Endothelial cell of umbilical vein (primary cell): ENCODE results near the gene RPRD1A. TPM values are rescaled to one million over a fixed set of nuclear protein-coding genes. Genes with fewer than 3 reads are reported as not detected.

ENCODE experiments used
- BruUV-seq: library from RNA; stranded (reverse); fragments of 400-500 nt; replicated peaks from 2 replicates; lab custom pipeline; 2021; lab: Mats Ljungman, UMichigan
- CTCF ChIA-PET: fragments of 300-600, 350-600 bp; sonication (Branson Sonifier 250); formaldehyde crosslinking; loops from one replicate; lab custom pipeline; 2021; ENCODE audit warnings: antibody characterized with exemption, inconsistent platforms; lab: Charles Lee
- POLR2A ChIA-PET: fragments of 300-600, 350-600 bp; sonication (Branson Sonifier 250); formaldehyde crosslinking; loops from one replicate; lab custom pipeline; 2021; ENCODE audit warnings: antibody characterized with exemption, inconsistent platforms; lab: Charles Lee
- DNase-seq: peaks from one replicate; pipeline ENCODE4 v3.0.0-alpha.2; 2011; ENCODE audit warnings: low read depth, low spot score
- FAIRE-seq: peaks from 2 replicates; lab custom pipeline; 2011; peaks lifted over from hg19 to GRCh38; lab: Jason Lieb, UNC
- H2AFZ ChIP-seq: 2 replicates; pipeline ENCODE4 v1.6.0; 2012; ENCODE audit warnings: low read depth, low read length, control low read depth, inconsistent platforms
- H3K27ac ChIP-seq: 2 replicates; pipeline ENCODE4 v1.5.1; 2011; ENCODE audit warnings: low read depth, mild to moderate bottlenecking, control low read depth, low read length, moderate library complexity; ENCODE audit not compliant: insufficient read depth
- H3K27me3 ChIP-seq, 2 experiments: 2 replicates each; pipeline versions ENCODE4 v1.6.0 to v1.6.1; 2011; ENCODE audit warnings: low read length in 2 of 2, mixed read lengths in 1 of 2; ENCODE audit not compliant: control insufficient read depth in 2 of 2, insufficient read depth in 2 of 2
- H3K36me3 ChIP-seq, 2 experiments: 2 replicates in 1 of 2; 3 replicates in 1 of 2; pipeline ENCODE4 v1.5.1; 2011; ENCODE audit warnings: low read length in 2 of 2, mild to moderate bottlenecking in 1 of 2, moderate library complexity in 1 of 2; ENCODE audit not compliant: control insufficient read depth in 2 of 2, insufficient read depth in 2 of 2; ENCODE audit errors: extremely low read depth in 1 of 2
- H3K4me1 ChIP-seq: 3 replicates; pipeline ENCODE4 v1.5.1; 2011; ENCODE audit warnings: mild to moderate bottlenecking, low read length; ENCODE audit not compliant: control insufficient read depth, insufficient read depth; ENCODE audit errors: extremely low read depth
- H3K4me2 ChIP-seq: 2 replicates; pipeline ENCODE4 v1.6.1; 2011; ENCODE audit warnings: low read length, control low read depth, mixed read lengths; ENCODE audit not compliant: insufficient read depth
- H3K4me3 ChIP-seq, 3 experiments: fragments of 200-600 bp in 1 of 3; sonication (generic), shearing (Covaris generic) in 1 of 3; replicated peaks in 1 of 3; 2 replicates each; pipeline ENCODE4 v1.5.1; 2011 to 2016; ENCODE audit warnings: control low read depth in 3 of 3, low read length in 3 of 3, mild to moderate bottlenecking in 2 of 3, inconsistent platforms in 1 of 3, low read depth in 1 of 3, moderate library complexity in 1 of 3; ENCODE audit not compliant: insufficient read depth in 1 of 3
- H3K79me2 ChIP-seq: 2 replicates; pipeline ENCODE4 v1.6.0; 2012; ENCODE audit warnings: low read length, inconsistent platforms; ENCODE audit not compliant: control insufficient read depth, insufficient read depth
- H3K9ac ChIP-seq: replicated peaks from 2 replicates; pipeline ENCODE3; 2011; ENCODE audit warnings: low read length, control low read depth; ENCODE audit not compliant: insufficient read depth; ENCODE audit errors: extremely low read depth
- H3K9me1 ChIP-seq: replicated peaks from 3 replicates; pipeline ENCODE4 v1.6.0; 2011; ENCODE audit warnings: mild to moderate bottlenecking, low read length; ENCODE audit not compliant: control insufficient read depth, insufficient read depth; ENCODE audit errors: extremely low read depth
- H3K9me3 ChIP-seq: replicated peaks from 2 replicates; pipeline ENCODE4 v1.5.1; 2012; ENCODE audit warnings: low read length, inconsistent platforms; ENCODE audit not compliant: control insufficient read depth, insufficient read depth
- H4K20me1 ChIP-seq: replicated peaks from 2 replicates; pipeline ENCODE3; 2011; ENCODE audit warnings: mild to moderate bottlenecking, low read length; ENCODE audit not compliant: control insufficient read depth, insufficient read depth; ENCODE audit errors: extremely low read depth
- CTCF ChIP-seq, 2 donors: IDR thresholded peaks; 1 replicate in 1 of 2; 2 replicates in 1 of 2; pipeline ENCODE4 v1.5.1; 2011; ENCODE audit warnings: low read length in 2 of 2, mild to moderate bottlenecking in 2 of 2, moderate library complexity in 2 of 2, control low read depth in 1 of 2, inconsistent platforms in 1 of 2, low read depth in 1 of 2; ENCODE audit not compliant: insufficient read depth in 1 of 2; ENCODE audit errors: extremely low read depth in 1 of 2
- EZH2 ChIP-seq: IDR thresholded peaks from 2 replicates; pipeline ENCODE4 v1.6.1; 2012; ENCODE audit warnings: borderline replicate concordance, low read depth, mild to moderate bottlenecking, moderate library complexity, low read length, inconsistent platforms; ENCODE audit not compliant: severe bottlenecking
- FOS ChIP-seq: IDR thresholded peaks from 2 replicates; pipeline ENCODE4 v1.6.1; 2011; ENCODE audit warnings: mild to moderate bottlenecking, low read length, moderate library complexity, borderline replicate concordance; ENCODE audit not compliant: insufficient read depth
- GATA2 ChIP-seq: IDR thresholded peaks from 2 replicates; pipeline ENCODE4 v1.7.0; 2011; ENCODE audit warnings: low read depth, mild to moderate bottlenecking, moderate library complexity, mixed read lengths, low read length; ENCODE audit not compliant: insufficient read length, insufficient read depth
- JUN ChIP-seq: IDR thresholded peaks from 2 replicates; pipeline ENCODE4 v1.6.1; 2011; ENCODE audit warnings: borderline replicate concordance, low read depth; ENCODE audit not compliant: insufficient read length, insufficient read depth
- MAX ChIP-seq: IDR thresholded peaks from 2 replicates; pipeline ENCODE4 v1.6.1; 2011; ENCODE audit not compliant: insufficient read depth, insufficient read length
- MYC ChIP-seq: IDR thresholded peaks from one replicate; pipeline ENCODE4 v1.6.1; 2011; ENCODE audit warnings: mild to moderate bottlenecking, low read depth, low read length
- POLR2A ChIP-seq: IDR thresholded peaks from 2 replicates; pipeline ENCODE4 v1.6.1; 2012; ENCODE audit warnings: low read depth, mild to moderate bottlenecking, control low read depth, low read length
- POLR2AphosphoS5 ChIP-seq: IDR thresholded peaks from 2 replicates; pipeline ENCODE4 v1.6.1; 2012; ENCODE audit warnings: low read depth, mild to moderate bottlenecking, control low read depth, low read length, moderate library complexity; ENCODE audit not compliant: insufficient read depth
- dilution Hi-C: fragments of 300-500 bp; cut with MboI; formaldehyde crosslinking; loops from one replicate; pipeline ENCODE4 v1.15.0; 2019; ENCODE audit warnings: low sequenced_read_pairs; ENCODE audit not compliant: extremely low pct_ligation_motif_present
- intact Hi-C: fragments of 100-400 bp; cut with micrococcal nuclease; formaldehyde crosslinking; loops from one replicate; pipeline ENCODE4 v1.10.0; 2022
- polyA plus RNA-seq, 4 experiments: library from polyadenylated mRNA; depleted of rRNA in 3 of 4; stranded (reverse) in 3 of 4; unstranded in 1 of 4; fragments of >200 nt; gene quantifications; 2 replicates each; pipeline versions ENCODE4 v1.2.1 to v1.2.3, GENCODE V29; 2011 to 2012; ENCODE audit warnings: missing spikeins in 1 of 4
- total RNA-seq: library from RNA; stranded (reverse); gene quantifications from 2 replicates; pipeline ENCODE4 v1.2.3, GENCODE V29; 2021

Gene RPRD1A
- total and polyA plus RNA-seq, 2 donors (not counting 3 experiments of a cell fraction or from before 2014, with no cell fraction given), result 13.5 to 50.7 TPM

GRCh38 chr18:36108601-36109000 lies 41.2 kb upstream of the RPRD1A start:
- no peak overlapping the region for H3K4me3 ChIP-seq
- no peak for FAIRE-seq
- H3K9me1 ChIP-seq, result no peaks in the 10 kb centered on the region
- CTCF ChIA-PET, result interaction anchor here (3.0 to 4.3 kb wide), 2 partner anchors 13 to 176 kb away, joined by 12 to 21 read pairs; no protein-coding TSS in a partner anchor
- no peaks in the 10 kb centered on the region for H3K9me3 ChIP-seq
- H3K79me2 ChIP-seq, result no peaks in the 10 kb centered on the region
- BruUV-seq, result no TSS peak
- H2AFZ ChIP-seq, result no peak overlapping the region
- H3K36me3 ChIP-seq, result peaks cover 11 to 14% of the 10 kb centered on the region in 2 experiments
- H3K27ac ChIP-seq, result no peak overlapping the region
- H3K4me1 ChIP-seq, result no peaks in the 10 kb centered on the region
- TF ChIP-seq GATA2, result no peak
- no peak for TF ChIP-seq POLR2AphosphoS5
- TF ChIP-seq POLR2A, result no peak
- TF ChIP-seq CTCF (IDR thresholded peaks at IDR 0.05; ENCODE audit: extremely low read depth in 1 of 2, insufficient read depth in 1 of 2, low read depth in 1 of 2, low read length in 2 of 2), result no peak
- TF ChIP-seq FOS, result no peak
- TF ChIP-seq JUN, result no peak
- no peak for TF ChIP-seq EZH2
- TF ChIP-seq MYC, result no peak
- TF ChIP-seq MAX, result no peak
- no peak overlapping the region for H3K4me2 ChIP-seq
- intact Hi-C loops (no loop called here), dilution Hi-C loops (no loop called here)
- no peak for DNase-seq
- POLR2A ChIA-PET, result no interaction called here
- H3K9ac ChIP-seq, result no peak overlapping the region
- no peaks in the 10 kb centered on the region for H3K27me3 ChIP-seq
- no peaks in the 10 kb centered on the region for H4K20me1 ChIP-seq
